Measurements from ENCODE around the gene ZSCAN26. TPM values are rescaled to one million over a fixed set of nuclear protein-coding genes. Genes with fewer than 3 reads are reported as not detected.

ZSCAN26 gene
- total RNA-seq, 1 experiment from 2014 or later: 14.2 TPM

- DNase-seq: no peak
- intact Hi-C loops (cut with micrococcal nuclease; ENCODE audit: unreplicated experiment): no loop called here
- peaks cover 33% of the 10 kb centered on the region for H3K36me3 Mint-ChIP-seq (ENCODE audit: insufficient read depth, unreplicated experiment)
- H3K4me1 Mint-ChIP-seq (ENCODE audit: low read depth, unreplicated experiment): no peaks in the 10 kb centered on the region
- no peak overlapping the region for H3K4me3 Mint-ChIP-seq (ENCODE audit: low read depth, unreplicated experiment)
- TF ChIP-seq CTCF (IDR thresholded peaks at IDR 0.05; ENCODE audit: unreplicated experiment): no peak
- no TSS peak for BruUV-seq (replicated peaks)
- no peak overlapping the region for H3K27ac Mint-ChIP-seq (ENCODE audit: unreplicated experiment)
- no peaks in the 10 kb centered on the region for H3K27me3 Mint-ChIP-seq (ENCODE audit: unreplicated experiment)
- CTCF ChIA-PET: no interaction called here
- H3K9me3 Mint-ChIP-seq (ENCODE audit: low read depth, unreplicated experiment): no peaks in the 10 kb centered on the region
Measured at GRCh38 chr6:28220257-28221133, 46.4 kb upstream of the ZSCAN26 start.

- Mint-ChIP-seq H3K9me3 (ENCODE audit: low read depth, unreplicated experiment) (no peaks in the 10 kb centered on the region), H3K36me3 (ENCODE audit: insufficient read depth, unreplicated experiment) (peaks cover 19% of the 10 kb centered on the region), H3K27me3 (ENCODE audit: unreplicated experiment) (no peaks in the 10 kb centered on the region), H3K4me1 (ENCODE audit: low read depth, unreplicated experiment) (no peaks in the 10 kb centered on the region), H3K27ac (ENCODE audit: unreplicated experiment) (peak overlapping the region; percentile 73), H3K4me3 (ENCODE audit: low read depth, unreplicated experiment) (peak overlapping the region; percentile 93)
- CTCF ChIA-PET: interaction anchor here (0.7 kb wide), 1 partner anchor 27 kb away, joined by 3 read pairs; no protein-coding TSS in a partner anchor
- no peak for DNase-seq
- TF ChIP-seq CTCF (IDR thresholded peaks at IDR 0.05; ENCODE audit: unreplicated experiment): no peak
- intact Hi-C loops (cut with micrococcal nuclease; ENCODE audit: unreplicated experiment): loop anchor here (2.0 kb wide), 1 partner anchor 84 kb away; the partner anchor contains the start of gene ZKSCAN8
- BruUV-seq (replicated peaks): no TSS peak
Measured at GRCh38 chr6:28224131-28225055, 42.5 kb upstream of the ZSCAN26 start.

- Mint-ChIP-seq H3K27ac (ENCODE audit: unreplicated experiment) (peak within 1 kb of the TSS; percentile 73), H3K9me3 (ENCODE audit: low read depth, unreplicated experiment) (no peaks in the 10 kb centered on the region), H3K27me3 (ENCODE audit: unreplicated experiment) (no peaks in the 10 kb centered on the region), H3K4me1 (ENCODE audit: low read depth, unreplicated experiment) (no peaks in the 10 kb centered on the region), H3K4me3 (ENCODE audit: low read depth, unreplicated experiment) (peak within 1 kb of the TSS; percentile 93), H3K36me3 (ENCODE audit: insufficient read depth, unreplicated experiment) (peaks cover 25% of the 10 kb centered on the region)
- no TSS peak for BruUV-seq (replicated peaks)
- no peak for TF ChIP-seq CTCF (IDR thresholded peaks at IDR 0.05; ENCODE audit: unreplicated experiment)
- DNase-seq: peak; percentile 90
- CTCF ChIA-PET: no interaction called here
- intact Hi-C loops (cut with micrococcal nuclease; ENCODE audit: unreplicated experiment): loop anchor here (2.0 kb wide), 1 partner anchor 84 kb away; the partner anchor contains the start of gene ZKSCAN8
Measured at GRCh38 chr6:28225056-28225834, 41.7 kb upstream of the ZSCAN26 start, which contains the start of gene ZSCAN9. TSS of gene ZSCAN9 (plus strand) at chr6:28225275. CDS start at chr6:28227085, 1,810 bp downstream.

- no peak for TF ChIP-seq CTCF (IDR thresholded peaks at IDR 0.05; ENCODE audit: unreplicated experiment)
- H3K36me3 Mint-ChIP-seq (ENCODE audit: insufficient read depth, unreplicated experiment): peaks cover 29% of the 10 kb centered on the region
- H3K4me1 Mint-ChIP-seq (ENCODE audit: low read depth, unreplicated experiment): no peaks in the 10 kb centered on the region
- CTCF ChIA-PET: no interaction called here
- no peak overlapping the region for H3K4me3 Mint-ChIP-seq (ENCODE audit: low read depth, unreplicated experiment)
- DNase-seq: no peak
- no peak overlapping the region for H3K27ac Mint-ChIP-seq (ENCODE audit: unreplicated experiment)
- intact Hi-C loops (cut with micrococcal nuclease; ENCODE audit: unreplicated experiment): no loop called here
- BruUV-seq (replicated peaks): no TSS peak
- H3K27me3 Mint-ChIP-seq (ENCODE audit: unreplicated experiment): no peaks in the 10 kb centered on the region
- no peaks in the 10 kb centered on the region for H3K9me3 Mint-ChIP-seq (ENCODE audit: low read depth, unreplicated experiment)
Measured at GRCh38 chr6:28226460-28226859, 40.5 kb upstream of the ZSCAN26 start.

All from Calu3 (cell line).